ENCODE data around the gene CRYBG3. TPM values are rescaled to one million over a fixed set of nuclear protein-coding genes. Genes with fewer than 3 reads are reported as not detected.

The CRYBG3 gene
- total RNA-seq, 1 donor from 2014 or later: 6.0 TPM

DNA sequence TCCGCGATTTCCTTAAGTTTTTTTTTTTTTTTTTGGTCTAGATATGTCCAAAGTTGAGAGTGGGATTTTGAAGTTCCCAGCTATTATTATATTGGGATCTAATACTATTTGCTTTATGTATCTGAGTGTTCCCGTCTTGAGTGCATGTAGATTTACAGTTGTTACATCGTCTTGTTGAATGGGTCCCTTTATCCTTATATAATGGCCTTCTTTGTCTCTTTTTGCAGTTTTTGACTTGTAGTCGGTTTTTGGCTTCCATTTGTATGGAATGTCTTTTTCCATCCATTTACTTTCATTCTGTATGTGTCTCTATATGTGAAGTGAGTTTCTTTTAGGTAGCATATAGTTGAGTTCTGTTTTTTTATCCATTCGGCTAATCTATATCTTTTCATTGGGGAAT, 35.6 kb downstream of the CRYBG3 start:
- Mint-ChIP-seq H3K27ac (no peak overlapping the region), H3K27me3 (no peaks in the 10 kb centered on the region), H3K4me1 (ENCODE audit: low read depth) (no peaks in the 10 kb centered on the region), H3K9me3 (ENCODE audit: low read depth) (peaks cover 20% of the 10 kb centered on the region), H3K36me3 (ENCODE audit: insufficient read depth) (peaks cover 2% of the 10 kb centered on the region), H3K4me3 (ENCODE audit: low read depth) (no peak overlapping the region)
- no peak for DNase-seq (ENCODE audit: low spot score, unreplicated experiment)
- TF ChIP-seq, protein P1, sequence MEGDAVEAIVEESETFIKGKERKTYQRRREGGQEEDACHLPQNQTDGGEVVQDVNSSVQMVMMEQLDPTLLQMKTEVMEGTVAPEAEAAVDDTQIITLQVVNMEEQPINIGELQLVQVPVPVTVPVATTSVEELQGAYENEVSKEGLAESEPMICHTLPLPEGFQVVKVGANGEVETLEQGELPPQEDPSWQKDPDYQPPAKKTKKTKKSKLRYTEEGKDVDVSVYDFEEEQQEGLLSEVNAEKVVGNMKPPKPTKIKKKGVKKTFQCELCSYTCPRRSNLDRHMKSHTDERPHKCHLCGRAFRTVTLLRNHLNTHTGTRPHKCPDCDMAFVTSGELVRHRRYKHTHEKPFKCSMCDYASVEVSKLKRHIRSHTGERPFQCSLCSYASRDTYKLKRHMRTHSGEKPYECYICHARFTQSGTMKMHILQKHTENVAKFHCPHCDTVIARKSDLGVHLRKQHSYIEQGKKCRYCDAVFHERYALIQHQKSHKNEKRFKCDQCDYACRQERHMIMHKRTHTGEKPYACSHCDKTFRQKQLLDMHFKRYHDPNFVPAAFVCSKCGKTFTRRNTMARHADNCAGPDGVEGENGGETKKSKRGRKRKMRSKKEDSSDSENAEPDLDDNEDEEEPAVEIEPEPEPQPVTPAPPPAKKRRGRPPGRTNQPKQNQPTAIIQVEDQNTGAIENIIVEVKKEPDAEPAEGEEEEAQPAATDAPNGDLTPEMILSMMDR (IDR thresholded peaks at IDR 0.05; ENCODE audit: unreplicated experiment): no peak

DNA sequence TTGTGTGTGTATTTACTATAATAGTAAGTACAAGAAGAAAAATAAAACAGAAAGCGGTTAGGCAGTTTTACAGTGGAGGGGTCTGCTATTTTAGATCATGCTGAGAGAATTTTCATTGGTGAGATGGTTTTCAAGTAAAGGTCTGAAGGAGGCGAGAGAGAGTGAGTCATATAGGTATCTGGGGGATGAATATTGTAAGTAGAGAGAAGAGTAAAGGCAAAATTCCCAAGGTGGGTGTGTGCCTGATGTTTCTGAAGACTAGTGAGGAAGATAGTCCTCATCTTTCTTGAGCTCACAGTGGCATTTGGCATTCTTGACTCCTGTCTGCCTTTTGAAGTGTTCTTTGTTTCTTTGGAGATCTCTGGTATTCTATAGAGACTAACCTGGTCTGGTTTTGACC, 38.6 kb downstream of the CRYBG3 start:
- Mint-ChIP-seq H3K27me3 (no peaks in the 10 kb centered on the region), H3K27ac (no peak overlapping the region), H3K36me3 (ENCODE audit: insufficient read depth) (no peaks in the 10 kb centered on the region), H3K4me1 (ENCODE audit: low read depth) (peaks cover 1% of the 10 kb centered on the region), H3K9me3 (ENCODE audit: low read depth) (peaks cover 6% of the 10 kb centered on the region), H3K4me3 (ENCODE audit: low read depth) (no peak overlapping the region)
- TF ChIP-seq, protein P1 (IDR thresholded peaks at IDR 0.05; ENCODE audit: unreplicated experiment): no peak
- DNase-seq (ENCODE audit: low spot score, unreplicated experiment): no peak

- DNase-seq (ENCODE audit: low spot score, unreplicated experiment): no peak
- no peaks in the 10 kb centered on the region for H3K27me3 Mint-ChIP-seq
- peaks cover 3% of the 10 kb centered on the region for H3K9me3 Mint-ChIP-seq (ENCODE audit: low read depth)
- no peak overlapping the region for H3K27ac Mint-ChIP-seq
- no peaks in the 10 kb centered on the region for H3K36me3 Mint-ChIP-seq (ENCODE audit: insufficient read depth)
- peaks cover 3% of the 10 kb centered on the region for H3K4me1 Mint-ChIP-seq (ENCODE audit: low read depth)
- H3K4me3 Mint-ChIP-seq (ENCODE audit: low read depth): no peak overlapping the region
- TF ChIP-seq, protein P1 (IDR thresholded peaks at IDR 0.05; ENCODE audit: unreplicated experiment): no peak
Observed at GRCh38 chr3:97862582-97862981, 40.8 kb downstream of the CRYBG3 start.

GRCh38 chr3:97863031-97863430, 41.2 kb downstream of the CRYBG3 start:
- no peaks in the 10 kb centered on the region for H3K27me3 Mint-ChIP-seq
- no peak overlapping the region for H3K27ac Mint-ChIP-seq
- TF ChIP-seq, protein P1 (IDR thresholded peaks at IDR 0.05; ENCODE audit: unreplicated experiment): no peak
- no peaks in the 10 kb centered on the region for H3K36me3 Mint-ChIP-seq (ENCODE audit: insufficient read depth)
- no peak for DNase-seq (ENCODE audit: low spot score, unreplicated experiment)
- H3K4me3 Mint-ChIP-seq (ENCODE audit: low read depth): no peak overlapping the region
- no peaks in the 10 kb centered on the region for H3K9me3 Mint-ChIP-seq (ENCODE audit: low read depth)
- H3K4me1 Mint-ChIP-seq (ENCODE audit: low read depth): peaks cover 3% of the 10 kb centered on the region

DNA sequence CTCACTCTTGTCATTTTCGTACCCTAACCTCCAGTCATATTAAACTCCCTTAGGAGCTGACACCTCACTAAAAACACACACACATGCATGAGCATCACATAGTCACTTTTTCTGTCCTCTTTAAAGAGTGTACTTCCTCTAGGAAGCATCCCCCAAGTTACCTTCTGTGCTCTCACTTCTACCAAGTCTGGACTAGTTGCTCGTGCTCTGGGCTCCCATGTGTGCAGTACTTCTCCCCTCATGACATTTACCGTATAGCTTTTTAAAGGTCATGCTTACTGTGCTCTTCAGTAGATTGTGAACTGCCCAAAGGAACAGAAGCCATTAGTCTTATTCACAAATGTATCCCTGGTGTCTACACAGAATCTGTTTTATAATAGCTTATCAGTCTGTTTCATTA, 42.0 kb downstream of the CRYBG3 start:
- Mint-ChIP-seq H3K4me3 (ENCODE audit: low read depth) (no peak overlapping the region), H3K4me1 (ENCODE audit: low read depth) (peaks cover 3% of the 10 kb centered on the region), H3K9me3 (ENCODE audit: low read depth) (no peaks in the 10 kb centered on the region), H3K36me3 (ENCODE audit: insufficient read depth) (no peaks in the 10 kb centered on the region), H3K27me3 (no peaks in the 10 kb centered on the region), H3K27ac (no peak overlapping the region)
- DNase-seq (ENCODE audit: low spot score, unreplicated experiment): no peak
- TF ChIP-seq, protein P1 (IDR thresholded peaks at IDR 0.05; ENCODE audit: unreplicated experiment): no peak
